NCI-H2029 (cell line): ENCODE measurements around the gene ATXN7L3B.

Experiments
- DNase-seq: peaks from one replicate; lab custom pipeline; 2025; lab: John Stamatoyannopoulos, UW

ATXN7L3B gene

DNA sequence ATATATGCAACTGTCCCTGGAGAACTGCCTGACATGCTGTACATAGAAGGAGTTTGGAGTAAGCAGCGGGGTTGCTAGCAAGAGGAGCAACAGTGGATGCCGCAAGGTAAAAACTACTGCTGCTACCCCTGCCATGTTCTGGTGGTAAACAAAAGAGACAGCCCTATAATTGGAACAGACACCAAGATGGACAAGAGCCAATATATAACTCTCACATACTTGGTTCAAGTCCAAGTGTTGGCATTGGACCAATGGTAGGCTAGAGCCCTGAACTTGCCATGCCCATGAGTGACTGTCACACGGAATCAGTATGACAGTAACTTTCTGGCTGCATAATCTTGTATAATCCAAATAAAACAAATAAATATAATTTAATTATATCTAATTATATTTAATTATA, 13.7 kb downstream of the ATXN7L3B start:
- DNase-seq = peak; percentile 62

DNA sequence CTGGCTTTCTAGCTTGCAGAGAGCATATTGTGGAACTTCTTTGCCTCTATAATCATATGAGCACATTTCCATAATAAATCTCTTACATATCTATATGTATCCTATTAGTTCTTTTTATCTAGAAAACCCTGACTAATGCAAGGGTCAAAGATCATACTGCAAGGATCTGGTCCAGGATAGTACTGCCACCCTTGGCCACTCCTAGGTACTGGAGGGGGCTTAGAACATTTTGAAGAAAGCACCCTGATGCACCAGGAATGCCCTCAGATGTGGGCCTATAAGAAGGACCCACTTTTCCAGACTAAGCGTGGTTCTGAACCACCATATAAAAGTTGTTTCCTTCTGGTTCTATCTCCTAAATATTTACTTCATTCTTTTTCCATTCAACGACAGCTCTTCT, 14.6 kb downstream of the ATXN7L3B start:
- no peak for DNase-seq

DNA sequence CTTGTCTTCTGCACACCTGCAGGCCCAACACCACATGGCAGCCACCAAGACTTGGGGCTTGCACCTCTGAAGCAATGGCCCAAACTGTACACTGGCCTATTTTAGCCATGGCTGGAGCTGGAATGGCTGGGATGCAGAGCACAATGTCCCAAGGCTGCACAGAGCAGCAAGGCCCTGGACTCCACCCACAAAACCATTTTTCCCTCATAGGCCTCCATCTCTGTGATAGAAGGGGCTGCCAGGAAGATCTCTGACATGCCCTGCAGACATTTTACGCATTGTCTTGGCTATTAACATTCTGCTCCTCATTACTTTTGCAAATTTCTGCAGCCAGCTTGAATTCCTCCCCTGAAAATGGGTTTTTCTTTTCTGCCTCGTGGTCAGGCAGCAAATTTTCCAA, 22.1 kb downstream of the ATXN7L3B start:
- no peak for DNase-seq

- DNase-seq = no peak
Observed at GRCh38 chr12:74563927-74564326, 26.3 kb downstream of the ATXN7L3B start.

DNA sequence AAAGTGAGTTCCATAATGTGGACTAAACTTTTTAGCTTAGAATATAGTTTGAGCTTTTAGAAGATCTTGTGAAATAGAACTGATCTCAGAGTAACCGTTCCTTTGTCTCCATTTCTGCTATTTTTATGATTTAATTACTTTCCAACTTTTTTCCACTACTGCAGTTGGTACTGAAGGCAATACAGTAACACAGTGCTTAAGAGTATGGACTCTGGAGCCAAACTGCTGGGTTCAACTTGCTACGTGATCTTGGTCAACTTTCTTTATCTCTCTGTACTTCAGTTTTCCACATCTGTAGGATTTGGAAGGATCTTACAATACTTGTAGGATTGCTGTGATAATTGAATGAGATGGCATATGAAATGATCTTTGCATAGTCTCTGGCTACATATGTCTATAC, 40.9 kb downstream of the ATXN7L3B start:
- DNase-seq = no peak

- no peak for DNase-seq
Observed at GRCh38 chr12:74579446-74579845, 41.8 kb downstream of the ATXN7L3B start.

DNA sequence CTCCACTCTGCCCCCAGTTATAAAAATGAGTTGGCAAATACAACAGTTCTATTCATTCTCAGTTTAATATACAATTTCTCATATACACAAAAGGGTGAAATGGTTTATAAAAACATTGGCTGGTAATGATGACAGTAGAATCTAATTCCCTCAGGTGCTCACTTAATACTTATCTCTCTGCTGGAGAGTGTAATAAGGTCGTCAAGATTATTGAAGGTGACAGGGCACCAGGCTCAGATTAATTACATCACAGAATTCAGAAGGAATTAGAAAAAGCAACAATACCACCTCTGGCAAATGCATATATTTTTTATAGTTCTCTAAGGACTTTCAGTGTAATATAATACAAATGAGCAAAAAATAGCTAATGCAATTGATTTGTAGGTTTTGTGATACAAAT, 42.3 kb downstream of the ATXN7L3B start:
- DNase-seq = no peak

- DNase-seq = no peak
Observed at GRCh38 chr12:74581439-74581838, 43.8 kb downstream of the ATXN7L3B start.

DNA sequence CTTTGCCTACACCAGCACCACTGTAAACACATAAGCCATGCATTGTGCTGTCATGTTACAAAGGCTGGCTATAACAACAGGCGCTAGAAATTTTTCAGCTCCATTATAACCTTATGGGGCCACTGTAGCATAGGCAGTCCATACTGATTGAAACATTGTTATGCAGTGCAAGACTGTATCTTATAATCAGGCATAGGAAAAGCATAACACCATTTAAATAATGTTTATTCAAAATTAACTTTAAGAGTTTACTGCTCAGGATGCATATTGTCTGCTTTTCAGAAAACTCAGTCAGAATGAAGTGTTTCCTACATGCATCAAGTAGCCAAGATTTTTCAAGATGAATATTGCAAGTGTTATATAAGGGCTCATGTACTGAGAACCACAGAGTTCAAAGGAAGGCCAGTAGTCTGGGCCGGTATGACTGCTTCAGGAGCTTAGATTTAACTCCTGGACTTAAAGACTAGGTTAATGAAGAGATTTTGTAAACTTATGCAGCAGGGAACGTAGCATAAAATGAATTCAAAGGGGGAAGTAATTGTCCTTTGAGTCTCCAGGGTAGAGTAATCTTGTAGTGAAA, 46.9 kb downstream of the ATXN7L3B start:
- no peak for DNase-seq

DNA sequence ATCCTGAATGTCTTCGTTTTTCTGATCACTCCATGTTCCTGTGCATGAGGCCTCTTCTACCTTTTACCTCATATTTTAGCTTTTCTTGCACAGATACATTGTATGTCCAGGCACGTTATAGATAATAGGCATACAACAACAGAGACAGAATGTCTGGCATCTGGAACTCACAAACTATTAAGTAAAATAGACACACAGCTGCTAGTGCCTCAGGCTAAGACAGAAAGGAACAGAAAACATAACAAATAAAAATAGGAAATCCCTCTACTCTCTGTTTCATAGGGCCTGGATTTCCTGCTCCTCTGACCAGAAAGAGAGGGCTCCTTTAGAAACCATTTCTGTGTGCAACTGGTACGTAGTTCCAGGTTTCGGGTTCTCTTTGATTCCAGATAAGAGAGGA, 48.6 kb downstream of the ATXN7L3B start:
- DNase-seq = no peak
